ENCODE results near the gene POLA1. TPM values are rescaled to one million over a fixed set of nuclear protein-coding genes. Genes with fewer than 3 reads are reported as not detected.
"Not testable (repeated sequence)": the region's sequence is repeated elsewhere in the genome, so short reads cannot be mapped to it uniquely, and the experiment has no call there.

POLA1 gene
- polyA plus RNA-seq, 1 donor from 2014 or later, result 5.8 TPM

DNA sequence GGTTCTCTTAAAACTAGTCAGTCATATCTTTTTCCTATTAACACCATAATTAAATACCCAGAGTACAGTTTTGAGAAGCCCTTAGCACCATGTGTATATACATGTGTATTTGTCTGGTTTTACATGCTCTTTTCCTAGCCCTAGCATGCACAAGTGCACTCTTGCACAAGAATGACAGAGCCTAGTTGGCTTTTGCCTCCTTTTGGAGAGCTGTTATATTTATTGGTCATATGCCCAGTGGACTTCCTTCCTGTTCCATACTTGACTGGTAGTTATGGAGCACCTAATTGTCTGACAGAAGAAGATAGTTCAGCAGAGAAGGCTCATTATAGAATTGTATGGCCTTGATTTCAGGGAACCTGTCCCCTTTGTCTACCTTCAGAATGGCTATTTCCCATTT is 166.4 kb downstream of the POLA1 start:
- Histone ChIP-seq H3K9me2 (ENCODE audit: insufficient read depth, low read length) (no peaks in the 10 kb centered on the region), H3K4me2 (ENCODE audit: low read length) (no peak overlapping the region), H2AFZ (ENCODE audit: low read depth, low read length) (no peak overlapping the region), H3K27ac (ENCODE audit: low read length) (no peak overlapping the region), H3K9ac (ENCODE audit: low read length) (no peak overlapping the region), H3K27me3 (ENCODE audit: insufficient read depth, low read depth, low read length) (no peaks in the 10 kb centered on the region), H3K9me3 (ENCODE audit: low read length) (no peaks in the 10 kb centered on the region), H3K36me3 (ENCODE audit: insufficient read depth, low read length) (no peaks in the 10 kb centered on the region), H3K4me3 (ENCODE audit: low read length) (no peak overlapping the region), H3K79me2 (replicated peaks; ENCODE audit: insufficient read depth, low read length) (no peaks in the 10 kb centered on the region), H4K20me1 (ENCODE audit: insufficient read depth) (no peaks in the 10 kb centered on the region), H3F3A (ENCODE audit: insufficient read depth, low read length, poor library complexity, severe bottlenecking) (no peaks in the 10 kb centered on the region)
- TF ChIP-seq POLR2AphosphoS5 (IDR thresholded peaks at IDR 0.05) (no peak), EP300 (conservative IDR thresholded peaks at IDR 0.05; ENCODE audit: poor library complexity, severe bottlenecking) (no peak), REST (IDR thresholded peaks at IDR 0.05; ENCODE audit: borderline replicate concordance) (no peak), SMC3 (conservative IDR thresholded peaks at IDR 0.05; ENCODE audit: poor library complexity) (no peak), TAF1 (IDR thresholded peaks at IDR 0.05; ENCODE audit: low read depth) (no peak), MXI1 (conservative IDR thresholded peaks at IDR 0.05; ENCODE audit: poor library complexity, severe bottlenecking) (no peak), RAD21 (conservative IDR thresholded peaks at IDR 0.05) (no peak), EZH2 (IDR thresholded peaks at IDR 0.05; ENCODE audit: borderline replicate concordance, insufficient read depth, low read length, poor library complexity, severe bottlenecking) (no peak)
- TF ChIP-seq, protein P1, sequence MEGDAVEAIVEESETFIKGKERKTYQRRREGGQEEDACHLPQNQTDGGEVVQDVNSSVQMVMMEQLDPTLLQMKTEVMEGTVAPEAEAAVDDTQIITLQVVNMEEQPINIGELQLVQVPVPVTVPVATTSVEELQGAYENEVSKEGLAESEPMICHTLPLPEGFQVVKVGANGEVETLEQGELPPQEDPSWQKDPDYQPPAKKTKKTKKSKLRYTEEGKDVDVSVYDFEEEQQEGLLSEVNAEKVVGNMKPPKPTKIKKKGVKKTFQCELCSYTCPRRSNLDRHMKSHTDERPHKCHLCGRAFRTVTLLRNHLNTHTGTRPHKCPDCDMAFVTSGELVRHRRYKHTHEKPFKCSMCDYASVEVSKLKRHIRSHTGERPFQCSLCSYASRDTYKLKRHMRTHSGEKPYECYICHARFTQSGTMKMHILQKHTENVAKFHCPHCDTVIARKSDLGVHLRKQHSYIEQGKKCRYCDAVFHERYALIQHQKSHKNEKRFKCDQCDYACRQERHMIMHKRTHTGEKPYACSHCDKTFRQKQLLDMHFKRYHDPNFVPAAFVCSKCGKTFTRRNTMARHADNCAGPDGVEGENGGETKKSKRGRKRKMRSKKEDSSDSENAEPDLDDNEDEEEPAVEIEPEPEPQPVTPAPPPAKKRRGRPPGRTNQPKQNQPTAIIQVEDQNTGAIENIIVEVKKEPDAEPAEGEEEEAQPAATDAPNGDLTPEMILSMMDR (IDR thresholded peaks at IDR 0.05; ENCODE audit: poor library complexity, severe bottlenecking), result no peak

DNA sequence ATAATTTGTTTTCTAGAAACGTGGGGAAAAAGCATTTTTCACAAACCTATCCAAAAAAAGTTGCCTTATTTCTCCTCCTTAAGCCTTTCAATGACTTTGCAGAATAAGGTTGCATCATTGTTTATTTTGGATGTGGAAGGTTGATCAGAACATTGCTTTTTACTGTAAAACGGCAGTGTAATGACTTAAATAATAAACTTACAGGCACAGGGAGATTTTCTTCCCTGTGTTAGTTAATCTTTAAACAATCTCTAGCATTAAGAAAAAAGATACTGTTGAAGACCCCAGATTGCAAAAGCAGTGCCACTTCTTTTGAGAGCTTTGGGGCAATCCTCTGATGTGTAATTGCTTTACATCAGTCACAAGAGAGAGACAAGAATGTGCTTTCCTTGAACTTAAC is 168.6 kb downstream of the POLA1 start:
- Histone ChIP-seq H3K79me2 (replicated peaks; ENCODE audit: insufficient read depth, low read length) (no peaks in the 10 kb centered on the region), H3K9me2 (ENCODE audit: insufficient read depth, low read length) (no peaks in the 10 kb centered on the region), H3K36me3 (ENCODE audit: insufficient read depth, low read length) (no peaks in the 10 kb centered on the region), H3K4me2 (ENCODE audit: low read length) (no peak overlapping the region), H2AFZ (ENCODE audit: low read depth, low read length) (no peak overlapping the region), H3K4me3 (ENCODE audit: low read length) (peak overlapping the region; percentile 15), H3K9me3 (ENCODE audit: low read length) (no peaks in the 10 kb centered on the region), H3K9ac (ENCODE audit: low read length) (no peak overlapping the region), H4K20me1 (ENCODE audit: insufficient read depth) (no peaks in the 10 kb centered on the region), H3K27ac (ENCODE audit: low read length) (no peak overlapping the region), H3F3A (ENCODE audit: insufficient read depth, low read length, poor library complexity, severe bottlenecking) (no peaks in the 10 kb centered on the region), H3K27me3 (ENCODE audit: insufficient read depth, low read depth, low read length) (no peaks in the 10 kb centered on the region)
- TF ChIP-seq TAF1 (IDR thresholded peaks at IDR 0.05; ENCODE audit: low read depth) (no peak), RAD21 (conservative IDR thresholded peaks at IDR 0.05) (no peak), POLR2AphosphoS5 (IDR thresholded peaks at IDR 0.05) (no peak), EZH2 (IDR thresholded peaks at IDR 0.05; ENCODE audit: borderline replicate concordance, insufficient read depth, low read length, poor library complexity, severe bottlenecking) (no peak), SMC3 (conservative IDR thresholded peaks at IDR 0.05; ENCODE audit: poor library complexity) (no peak), MXI1 (conservative IDR thresholded peaks at IDR 0.05; ENCODE audit: poor library complexity, severe bottlenecking) (no peak), REST (IDR thresholded peaks at IDR 0.05; ENCODE audit: borderline replicate concordance) (no peak), EP300 (conservative IDR thresholded peaks at IDR 0.05; ENCODE audit: poor library complexity, severe bottlenecking) (no peak)
- TF ChIP-seq, protein P1 (IDR thresholded peaks at IDR 0.05; ENCODE audit: poor library complexity, severe bottlenecking), result no peak

- not testable (repeated sequence) for H3K27me3 ChIP-seq (ENCODE audit: insufficient read depth, low read depth, low read length)
Observed at GRCh38 chrX:24863779-24864178, 170.1 kb downstream of the POLA1 start.

More at GRCh38 chrX:24863779-24864178, 170.1 kb downstream of the POLA1 start:
- not testable (repeated sequence) for H3K9me3 ChIP-seq (ENCODE audit: low read length); H3F3A ChIP-seq (ENCODE audit: insufficient read depth, low read length, poor library complexity, severe bottlenecking); H3K4me2 ChIP-seq (ENCODE audit: low read length); H3K36me3 ChIP-seq (ENCODE audit: insufficient read depth, low read length); H3K4me3 ChIP-seq (ENCODE audit: low read length); H3K79me2 ChIP-seq (replicated peaks; ENCODE audit: insufficient read depth, low read length); H3K27ac ChIP-seq (ENCODE audit: low read length); H3K9me2 ChIP-seq (ENCODE audit: insufficient read depth, low read length); H3K9ac ChIP-seq (ENCODE audit: low read length); H2AFZ ChIP-seq (ENCODE audit: low read depth, low read length); H4K20me1 ChIP-seq (ENCODE audit: insufficient read depth)
